ENCODE measurements around the gene DNAH10. TPM values are rescaled to one million over a fixed set of nuclear protein-coding genes. Genes with fewer than 3 reads are reported as not detected.

DNAH10 gene
- total RNA-seq, 1 experiment from 2014 or later = 0.74 TPM

Other genes starting within 250 kb of the DNAH10 start
- gene RILPL1, start 228.6 kb upstream of the DNAH10 start, total RNA-seq (2014; rRNA removed; shearing (Covaris generic); ENCODE audit: low replicate concordance) = 7.8 and 13.9 TPM in 2 replicates
- 397 and 405 TPM in 2 replicates for gene TMED2, start 177.7 kb upstream of the DNAH10 start, total RNA-seq (2014; rRNA removed; shearing (Covaris generic); ENCODE audit: low replicate concordance)
- gene DDX55, start 160.2 kb upstream of the DNAH10 start, total RNA-seq (2014; rRNA removed; shearing (Covaris generic); ENCODE audit: low replicate concordance) = 19.2 and 25.0 TPM in 2 replicates
- gene EIF2B1, start 128.6 kb upstream of the DNAH10 start, total RNA-seq (2014; rRNA removed; shearing (Covaris generic); ENCODE audit: low replicate concordance) = 52.2 and 58.7 TPM in 2 replicates
- 26.8 and 50.9 TPM in 2 replicates for gene GTF2H3, start 128.5 kb upstream of the DNAH10 start, total RNA-seq (2014; rRNA removed; shearing (Covaris generic); ENCODE audit: low replicate concordance)
- 24.8 and 25.7 TPM in 2 replicates for gene TCTN2, start 91.2 kb upstream of the DNAH10 start, total RNA-seq (2014; rRNA removed; shearing (Covaris generic); ENCODE audit: low replicate concordance)
- gene ATP6V0A2, start 49.9 kb upstream of the DNAH10 start, total RNA-seq (2014; rRNA removed; shearing (Covaris generic); ENCODE audit: low replicate concordance) = 13.4 and 14.0 TPM in 2 replicates
- 3.5 and 4.3 TPM in 2 replicates for gene CCDC92, start 210.5 kb downstream of the DNAH10 start, total RNA-seq (2014; rRNA removed; shearing (Covaris generic); ENCODE audit: low replicate concordance)
- gene ZNF664, start 210.9 kb downstream of the DNAH10 start, total RNA-seq (2014; rRNA removed; shearing (Covaris generic); ENCODE audit: low replicate concordance) = 44.9 and 63.4 TPM in 2 replicates